Heart left ventricle (tissue), 16 donors: ENCODE results near the gene INO80. TPM values are rescaled to one million over a fixed set of nuclear protein-coding genes. Genes with fewer than 3 reads are reported as not detected.
A peak's percentile ranks its signal among the peaks of the same experiment; 100 is the strongest.

ENCODE experiments used
- ATAC-seq, 4 donors: fragments of 200-7000 bp; cut with Tn5 transposase; one replicate each; pipeline ENCODE4 v1.9.1; 2020 to 2022; ENCODE audit warnings: moderate library complexity in 4 of 4, mild to moderate bottlenecking in 3 of 4, moderate number of reproducible peaks in 1 of 4
- DNase-seq, 5 donors: peaks; one replicate each; pipeline ENCODE4 v3.0.0-alpha.2; 2020
- H3K27ac ChIP-seq, 12 donors: fragments of 200-600 bp; sonication (generic) in 4 of 12; one replicate each; pipeline versions ENCODE4 v1.5.0 to v1.8.0; 2016 to 2022; ENCODE audit warnings: mild to moderate bottlenecking in 2 of 12
- H3K27me3 ChIP-seq, 9 donors: fragments of 200-600 bp; sonication (generic) in 2 of 9; one replicate each; pipeline versions ENCODE4 v1.5.1 to v1.8.0; 2016 to 2022; ENCODE audit warnings: mild to moderate bottlenecking in 3 of 9
- H3K36me3 ChIP-seq, 9 donors: fragments of 200-600 bp; sonication (generic) in 2 of 9; one replicate each; pipeline versions ENCODE4 v1.5.0 to v1.8.0; 2018 to 2022; ENCODE audit warnings: mild to moderate bottlenecking in 2 of 9
- H3K4me1 ChIP-seq, 12 donors: fragments of 200-600 bp; sonication (generic) in 4 of 12; one replicate each; pipeline versions ENCODE4 v1.5.0 to v1.8.0; 2016 to 2022; ENCODE audit warnings: mild to moderate bottlenecking in 3 of 12
- H3K4me3 ChIP-seq, 12 donors: fragments of 200-600 bp; sonication (generic) in 4 of 12; one replicate each; pipeline versions ENCODE4 v1.5.0 to v1.8.0; 2017 to 2022; ENCODE audit warnings: mild to moderate bottlenecking in 9 of 12, moderate library complexity in 4 of 12
- H3K9me3 ChIP-seq, 12 donors: fragments of 200-600 bp; sonication (generic) in 4 of 12; one replicate each; pipeline versions ENCODE4 v1.5.0 to v1.8.0; 2016 to 2022; ENCODE audit warnings: mild to moderate bottlenecking in 1 of 12
- CTCF ChIP-seq, 12 donors: fragments of 200-600 bp; sonication (generic) in 4 of 12; IDR thresholded peaks; one replicate each; pipeline versions ENCODE4 v1.5.0 to v1.8.0; 2018 to 2022; ENCODE audit warnings: antibody characterized with exemption in 12 of 12, mild to moderate bottlenecking in 5 of 12
- POLR2A ChIP-seq, 2 donors: fragments of 450-650 bp; IDR thresholded peaks; one replicate each; pipeline ENCODE4 v1.6.1; 2017; ENCODE audit warnings: antibody characterized with exemption in 2 of 2, mild to moderate bottlenecking in 2 of 2, moderate library complexity in 2 of 2
- WGBS, 4 donors: extraction: QIAGEN DNeasy Blood & Tissue Kit in 2 of 4; methylation state at CpG; one replicate each; pipeline versions ENCODE4 v1.1.5 to v1.1.7; 2013 to 2018; 5-methylcytosine and 5-hydroxymethylcytosine counted together
- intact Hi-C, 10 donors: fragments of 100-400 bp; cut with DNase I; formaldehyde crosslinking; loops; one replicate each; pipeline versions ENCODE4 v1.11.1 to v1.14.2; 2022
- polyA plus RNA-seq, 2 donors: library from polyadenylated mRNA; stranded (reverse); fragments of 200-250 nt; gene quantifications; one replicate each; pipeline ENCODE4 v1.2.3, GENCODE V29; 2013
- total RNA-seq, 9 donors: library from RNA; depleted of rRNA in 2 of 9; stranded (reverse); fragments of >200 nt in 2 of 9; fragmentation: NEBNext Ultra II Directional in 3 of 9; extraction: Animal tissue kit (Norgen Biotek cat#: 25700) in 3 of 9; gene quantifications; one replicate each; pipeline versions ENCODE4 v1.1.0 to v1.2.4, GENCODE V29; 2016 to 2023
- donor health status: ischemic (EF 13 %, LVEDD 7.1; RV severe dilation, severe dysfunction).
- donor health status: healthy with polysubstance abuse.
- donor health status: DM: no; HTN: yes; CAD: no.
- donor health status: DM: no; HTN: no; CAD: no.
- donor health status: ischemic (EF 25% LVEDD 6.9; RV normal size, moderate dysfunction).
- donor health status: ischemic (EF 25% LVEDD 5.7; RV mildly dilated, moderate dysfunction).
- donor health status: healthy.
- donor health status: DM: yes; HTN: yes; CAD: no.
- donor health status: ischemic (EF 35%, LVEDD 5.7; RV mildly dilated, moderate dysfunction).
- donor health status: nonischemic (EF 11% LVEDD 7.7; RV severe dilation, severe dysfunction).
- donor health status: DM: yes; HTN: yes; CAD: no.
- donor health status: PGD.
- donor health status: ischemic (EF 29% LVEDD 5.4; RV normal size, mild dysfunction).
- donor health status: nonischemic (EF 23%, LVEDD 6.1; RV moderate dilation, normal function).

The INO80 gene
- total and polyA plus RNA-seq, 11 donors = 4.7 to 20.9 (median 12.6) TPM

DNA sequence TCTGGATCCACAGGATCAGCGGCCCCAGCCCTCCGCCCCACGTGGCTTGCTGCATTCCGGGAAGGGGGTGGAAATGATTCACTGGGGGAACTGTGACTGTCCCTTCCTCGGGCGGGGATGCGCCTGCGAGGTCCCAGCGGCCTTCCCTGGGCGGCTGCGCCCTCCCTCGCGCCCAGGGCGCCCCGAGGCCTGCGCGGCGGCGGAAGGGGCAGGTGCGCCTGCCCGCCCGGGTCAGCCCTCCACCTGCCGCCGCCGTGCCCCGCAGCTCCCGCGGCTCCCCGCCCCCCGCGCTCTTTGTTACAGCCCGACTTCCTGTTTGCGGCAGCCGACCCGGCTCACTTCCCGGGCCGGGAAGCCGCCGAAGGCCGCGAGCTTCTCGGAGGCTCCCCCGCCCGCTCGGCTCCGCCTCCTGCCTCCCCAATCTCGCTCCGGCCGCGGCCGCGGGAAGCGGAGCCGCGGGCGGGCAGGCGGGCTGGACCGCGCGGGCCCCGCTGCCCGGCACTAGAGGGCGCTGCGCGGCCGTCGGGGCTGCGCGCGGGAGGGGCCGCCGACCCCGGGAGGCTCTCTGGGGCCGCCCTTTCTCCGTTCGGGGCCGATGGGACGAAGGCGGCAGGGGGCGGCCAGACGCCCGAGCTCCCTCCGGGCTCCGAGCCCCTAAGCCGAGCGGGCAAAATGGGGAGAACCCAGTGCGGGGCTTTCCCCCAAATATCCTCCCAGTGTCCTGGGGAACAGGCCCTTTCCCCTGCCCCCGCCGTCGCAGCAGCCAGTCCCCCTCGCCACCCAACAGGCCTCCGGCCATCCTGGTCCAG lies 174.3 kb downstream of the INO80 start:
- 1% methylated on average over 49 to 92 of the region's 92 CpGs for WGBS, 4 donors
- peak; percentile 22 to 83 (median 79) for ATAC-seq
- peak; percentile 86 to 92 (median 87) for DNase-seq
- Histone ChIP-seq H3K9me3 (no peaks in the 10 kb centered on the region), H3K27me3 (no peaks in the 10 kb centered on the region), H3K27ac (peak overlapping the region; percentile 83 to 96 (median 92)), H3K4me3 (peak overlapping the region; percentile 41 to 70 (median 59)), H3K36me3 (peaks cover 0 to 22% (median 4%) of the 10 kb centered on the region in 9 donors), H3K4me1 (peaks cover 7 to 60% (median 48%) of the 10 kb centered on the region in 12 donors)
- TF ChIP-seq POLR2A (IDR thresholded peaks at IDR 0.05) (no peak), CTCF (IDR thresholded peaks at IDR 0.05) (peak; percentile 29 to 96 (median 67))
- intact Hi-C loops = loop anchor here in 9 of 10 donors (1.0 to 10.0 kb wide), 6 partner anchors 34 to 79 kb away; no protein-coding TSS in a partner anchor

DNA sequence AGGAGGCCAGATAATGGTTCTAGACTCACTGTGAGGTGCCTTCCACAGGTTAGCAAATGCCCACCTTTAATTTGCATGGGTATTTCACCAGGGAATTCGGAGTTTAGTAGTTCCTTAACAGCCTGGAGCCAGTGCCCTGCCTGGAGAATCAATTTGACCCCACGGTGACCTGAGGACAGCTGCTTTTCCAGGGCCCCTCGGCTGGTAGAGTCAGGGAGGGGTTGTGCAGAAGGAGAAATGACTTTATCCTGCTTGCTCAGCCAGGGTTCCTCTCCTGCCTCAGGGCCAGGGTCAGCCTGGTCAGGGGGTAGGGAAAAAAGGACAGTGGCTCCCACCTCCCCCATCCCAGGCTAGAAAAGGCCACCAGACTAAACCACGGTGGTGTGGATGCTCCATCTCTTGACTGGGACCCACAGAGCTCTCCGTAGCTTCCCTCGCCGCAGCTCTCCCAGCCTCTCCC lies 175.0 kb downstream of the INO80 start:
- Histone ChIP-seq H3K4me3 (peak overlapping the region in 11 of 12 donors; percentile 41 to 70 (median 59)), H3K27ac (peak overlapping the region; percentile 83 to 96 (median 92)), H3K36me3 (peaks cover 0 to 29% (median 4%) of the 10 kb centered on the region in 9 donors), H3K27me3 (no peaks in the 10 kb centered on the region), H3K4me1 (peaks cover 7 to 66% (median 54%) of the 10 kb centered on the region in 12 donors), H3K9me3 (no peaks in the 10 kb centered on the region)
- peak in 1 of 4 donors; percentile 2 for ATAC-seq
- DNase-seq = peak in 1 of 5 donors; percentile 32
- TF ChIP-seq CTCF (IDR thresholded peaks at IDR 0.05) = no peak
- TF ChIP-seq POLR2A (IDR thresholded peaks at IDR 0.05) = no peak
- intact Hi-C loops = loop anchor here in 8 of 10 donors (1.0 to 10.0 kb wide), 6 partner anchors 34 to 80 kb away; no protein-coding TSS in a partner anchor
- 12 to 31% (median 23%) methylated on average over 6 to 7 of the region's 7 CpGs for WGBS, 4 donors

DNA sequence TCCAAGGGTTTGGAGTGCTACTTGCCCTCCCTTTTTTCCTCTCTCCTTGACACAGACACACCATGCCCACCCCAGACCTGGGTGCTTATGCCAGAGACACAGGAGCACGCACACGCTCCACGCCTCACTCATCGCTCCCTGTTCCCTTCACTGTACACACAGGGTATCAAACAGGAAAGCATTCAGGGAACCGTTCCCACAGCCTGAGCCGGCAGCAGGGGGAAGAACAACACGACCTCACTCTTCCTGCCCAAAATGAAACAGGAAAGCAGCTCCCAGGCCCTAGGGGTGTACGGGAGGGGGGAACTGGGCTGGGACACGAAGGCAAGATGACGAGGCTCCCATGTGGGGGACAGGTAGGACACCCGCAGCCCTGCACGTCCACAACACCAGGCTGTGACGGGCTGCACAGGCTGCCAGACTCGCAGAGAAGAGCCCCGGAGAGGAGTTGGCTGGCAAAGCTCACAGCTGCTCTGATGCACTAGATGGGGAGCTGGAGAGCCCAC lies 175.7 kb downstream of the INO80 start:
- intact Hi-C loops = loop anchor here in 8 of 10 donors (1.0 to 10.0 kb wide), 7 partner anchors 10 to 80 kb away; no protein-coding TSS in a partner anchor
- TF ChIP-seq CTCF (IDR thresholded peaks at IDR 0.05) = no peak
- TF ChIP-seq POLR2A (IDR thresholded peaks at IDR 0.05) = peak in 1 of 2 donors; percentile 18
- DNase-seq = peak in 4 of 5 donors; percentile 59 to 77 (median 71)
- WGBS, 4 donors = 19 to 40% (median 29%) methylated on average over 11 to 15 of the region's 15 CpGs
- Histone ChIP-seq H3K4me3 (peak overlapping the region in 9 of 12 donors; percentile 53 to 70 (median 63)), H3K4me1 (peaks cover 7 to 73% (median 57%) of the 10 kb centered on the region in 12 donors), H3K27ac (peak overlapping the region; percentile 83 to 96 (median 92)), H3K36me3 (peaks cover 0 to 36% (median 4%) of the 10 kb centered on the region in 9 donors), H3K27me3 (no peaks in the 10 kb centered on the region), H3K9me3 (no peaks in the 10 kb centered on the region)
- ATAC-seq = peak; percentile 8 to 67 (median 38)

DNA sequence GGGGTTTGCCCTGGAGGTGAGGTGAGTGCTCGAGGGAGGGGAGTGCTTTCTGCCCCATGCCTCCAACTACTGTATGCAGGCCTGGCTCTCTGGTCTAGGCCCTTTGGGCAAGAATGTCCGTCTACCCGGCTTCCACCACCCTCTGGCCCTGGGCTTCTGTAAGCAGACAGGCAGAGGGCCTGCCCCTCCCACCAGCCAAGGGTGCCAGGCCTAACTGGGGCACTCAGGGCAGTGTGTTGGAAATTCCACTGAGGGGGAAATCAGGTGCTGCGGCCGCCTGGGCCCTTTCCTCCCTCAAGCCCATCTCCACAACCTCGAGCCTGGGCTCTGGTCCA lies 177.6 kb downstream of the INO80 start:
- peak in 1 of 5 donors; percentile 23 for DNase-seq
- Histone ChIP-seq H3K36me3 (peaks cover 0 to 55% (median 11%) of the 10 kb centered on the region in 9 donors), H3K27me3 (no peaks in the 10 kb centered on the region), H3K4me3 (peak overlapping the region in 7 of 12 donors; percentile 1 to 85 (median 64)), H3K4me1 (peaks cover 7 to 87% (median 58%) of the 10 kb centered on the region in 12 donors), H3K27ac (peak overlapping the region; percentile 38 to 96 (median 71)), H3K9me3 (no peaks in the 10 kb centered on the region)
- no peak for ATAC-seq
- TF ChIP-seq POLR2A (IDR thresholded peaks at IDR 0.05) (no peak), CTCF (IDR thresholded peaks at IDR 0.05) (no peak)
- intact Hi-C loops = no loop called here
- WGBS, 4 donors = 80 to 90% (median 84%) methylated on average over 5 to 6 of the region's 6 CpGs
